Kidney (tissue), 14 donors: ENCODE results near the gene TFEC. TPM values are rescaled to one million over a fixed set of nuclear protein-coding genes. Genes with fewer than 3 reads are reported as not detected.

Experiments used
- DNase-seq, 5 donors: peaks; one replicate each; pipeline ENCODE4 v3.0.0-alpha.2; 2013 to 2020
- FAIRE-seq: peaks from 2 replicates; lab custom pipeline; 2012; peaks lifted over from hg19 to GRCh38; lab: Jason Lieb, UNC
- H3K27ac ChIP-seq, 2 donors: one replicate each; pipeline ENCODE4 v1.7.0; 2013; ENCODE audit warnings: low read depth in 2 of 2, low read length in 2 of 2, inconsistent platforms in 1 of 2
- H3K27me3 ChIP-seq: one replicate; pipeline ENCODE4 v1.7.1; 2013; ENCODE audit warnings: low read length, inconsistent platforms; ENCODE audit not compliant: control insufficient read depth, insufficient read depth
- H3K36me3 ChIP-seq, 3 donors: one replicate each; pipeline versions ENCODE4 v1.7.0 to v1.7.1; 2013; ENCODE audit warnings: low read length in 3 of 3, control low read depth in 1 of 3, inconsistent platforms in 1 of 3; ENCODE audit not compliant: insufficient read depth in 3 of 3, control insufficient read depth in 2 of 3
- H3K4me1 ChIP-seq, 3 donors: one replicate each; pipeline versions ENCODE4 v1.7.0 to v1.7.1; 2013; ENCODE audit warnings: low read length in 3 of 3, inconsistent platforms in 1 of 3, low read depth in 1 of 3; ENCODE audit not compliant: control insufficient read depth in 2 of 3, insufficient read depth in 2 of 3
- H3K4me3 ChIP-seq, 3 donors: one replicate each; pipeline versions ENCODE4 v1.7.0 to v1.8.1; 2013; ENCODE audit warnings: low read length in 3 of 3, control low read depth in 1 of 3, inconsistent platforms in 1 of 3
- H3K9ac ChIP-seq, 3 donors: one replicate each; pipeline versions ENCODE4 v1.7.0 to v1.7.1; 2013; ENCODE audit warnings: low read length in 3 of 3, control low read depth in 1 of 3, inconsistent platforms in 1 of 3
- H3K9me3 ChIP-seq, 3 donors: one replicate each; pipeline versions ENCODE4 v1.7.0 to v1.7.1; 2013; ENCODE audit warnings: low read length in 3 of 3, control low read depth in 1 of 3, inconsistent platforms in 1 of 3; ENCODE audit not compliant: control insufficient read depth in 2 of 3, insufficient read depth in 1 of 3
- CTCF ChIP-seq: IDR thresholded peaks from 3 replicates; pipeline ENCODE4 v1.5.1; 2012; ENCODE audit warnings: mild to moderate bottlenecking, moderate library complexity, borderline replicate concordance; ENCODE audit not compliant: insufficient read depth; ENCODE audit errors: extremely low read depth
- intact Hi-C: fragments of 100-400 bp; cut with DNase I; formaldehyde crosslinking; loops from one replicate; pipeline ENCODE4 v1.11.1; 2022
- polyA plus RNA-seq: library from polyadenylated mRNA; stranded (reverse); fragments of 350-450 nt; fragmentation: Illumina TruSeq; extraction: RNeasy Lipid Tissue Mini Kit (QIAGEN cat#74804); gene quantifications from one replicate; pipeline ENCODE4 v1.2.3, GENCODE V29; 2014; ENCODE audit warnings: low read depth, low replicate concordance; ENCODE audit not compliant: insufficient read depth
- total RNA-seq: library from RNA; stranded (reverse); fragmentation: NEBNext Ultra II Directional; extraction: Animal tissue kit (Norgen Biotek cat#: 25700); gene quantifications from one replicate; pipeline ENCODE4 v1.2.1, GENCODE V29; 2021
- donor health status: control.
- donor health status: control.
- donor health status: control.
- donor health status: control.
- donor health status: control.
- donor health status: DM: yes; HTN: yes; CAD: no.
- donor health status: Normal renal cell carcinoma (clear cell type).

The TFEC gene
- total and polyA plus RNA-seq, 2 donors from 2014 or later = 10.0 to 14.4 TPM

GRCh38 chr7:115971506-115971905 is 59.1 kb downstream of the TFEC start:
- no peak for TF ChIP-seq CTCF
- no peaks in the 10 kb centered on the region for H3K27me3 ChIP-seq
- H3K4me3 ChIP-seq = no peak overlapping the region
- H3K36me3 ChIP-seq = no peaks in the 10 kb centered on the region
- no peak for FAIRE-seq
- no peaks in the 10 kb centered on the region for H3K4me1 ChIP-seq
- no peaks in the 10 kb centered on the region for H3K9me3 ChIP-seq
- no peak overlapping the region for H3K27ac ChIP-seq
- H3K9ac ChIP-seq = no peak overlapping the region
- intact Hi-C loops = no loop called here
- DNase-seq = no peak

GRCh38 chr7:115968596-115968995 is 62.0 kb downstream of the TFEC start:
- Histone ChIP-seq H3K4me3 (peak overlapping the region; percentile 30 to 56 (median 38)), H3K27ac (peak overlapping the region; percentile 82 to 90), H3K27me3 (no peaks in the 10 kb centered on the region), H3K9me3 (no peaks in the 10 kb centered on the region), H3K36me3 (no peaks in the 10 kb centered on the region), H3K4me1 (no peaks in the 10 kb centered on the region), H3K9ac (peak overlapping the region in 1 of 3 donors; percentile 68)
- no peak for TF ChIP-seq CTCF
- FAIRE-seq (peak; percentile 65), DNase-seq (peak in 2 of 5 donors; percentile 5 to 24)
- intact Hi-C loops = no loop called here

- DNase-seq = peak in 2 of 5 donors; percentile 25 to 40
- Histone ChIP-seq H3K27ac (peak overlapping the region; percentile 82 to 90), H3K4me3 (peak overlapping the region; percentile 30 to 56 (median 53)), H3K9ac (peak overlapping the region in 1 of 3 donors; percentile 68), H3K27me3 (no peaks in the 10 kb centered on the region), H3K36me3 (no peaks in the 10 kb centered on the region), H3K4me1 (no peaks in the 10 kb centered on the region), H3K9me3 (no peaks in the 10 kb centered on the region)
- peak; percentile 23 for FAIRE-seq
- TF ChIP-seq CTCF = no peak
- intact Hi-C loops = no loop called here
These were observed 62.4 kb downstream of the TFEC start for GRCh38 chr7:115968171-115968570.

GRCh38 chr7:115965796-115966475 is 64.6 kb downstream of the TFEC start:
- DNase-seq (no peak), FAIRE-seq (no peak)
- no peak for TF ChIP-seq CTCF
- intact Hi-C loops = no loop called here
- Histone ChIP-seq H3K4me3 (peak overlapping the region; percentile 23 to 57 (median 56)), H3K36me3 (no peaks in the 10 kb centered on the region), H3K27me3 (no peaks in the 10 kb centered on the region), H3K4me1 (no peaks in the 10 kb centered on the region), H3K9me3 (no peaks in the 10 kb centered on the region), H3K27ac (peak overlapping the region; percentile 15 to 39), H3K9ac (peak overlapping the region in 1 of 3 donors; percentile 20)
